ENCODE results near the gene OARD1.

- no peak for TF ChIP-seq POLR2A (IDR thresholded peaks at IDR 0.05)
- TF ChIP-seq, protein P1, sequence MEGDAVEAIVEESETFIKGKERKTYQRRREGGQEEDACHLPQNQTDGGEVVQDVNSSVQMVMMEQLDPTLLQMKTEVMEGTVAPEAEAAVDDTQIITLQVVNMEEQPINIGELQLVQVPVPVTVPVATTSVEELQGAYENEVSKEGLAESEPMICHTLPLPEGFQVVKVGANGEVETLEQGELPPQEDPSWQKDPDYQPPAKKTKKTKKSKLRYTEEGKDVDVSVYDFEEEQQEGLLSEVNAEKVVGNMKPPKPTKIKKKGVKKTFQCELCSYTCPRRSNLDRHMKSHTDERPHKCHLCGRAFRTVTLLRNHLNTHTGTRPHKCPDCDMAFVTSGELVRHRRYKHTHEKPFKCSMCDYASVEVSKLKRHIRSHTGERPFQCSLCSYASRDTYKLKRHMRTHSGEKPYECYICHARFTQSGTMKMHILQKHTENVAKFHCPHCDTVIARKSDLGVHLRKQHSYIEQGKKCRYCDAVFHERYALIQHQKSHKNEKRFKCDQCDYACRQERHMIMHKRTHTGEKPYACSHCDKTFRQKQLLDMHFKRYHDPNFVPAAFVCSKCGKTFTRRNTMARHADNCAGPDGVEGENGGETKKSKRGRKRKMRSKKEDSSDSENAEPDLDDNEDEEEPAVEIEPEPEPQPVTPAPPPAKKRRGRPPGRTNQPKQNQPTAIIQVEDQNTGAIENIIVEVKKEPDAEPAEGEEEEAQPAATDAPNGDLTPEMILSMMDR (IDR thresholded peaks at IDR 0.05): no peak
- TF ChIP-seq POLR2AphosphoS5 (IDR thresholded peaks at IDR 0.05): no peak
These were observed 35.6 kb downstream of the OARD1 start for GRCh38 chr6:41036601-41037000.
